Measurements from ENCODE around the gene EXOC4.

EXOC4 gene

GRCh38 chr7:133746847-133747246, 494.0 kb downstream of the EXOC4 start:
- no peak overlapping the region for H3K4me3 ChIP-seq (ENCODE audit: low read length)
- no peak for TF ChIP-seq CTCF (IDR thresholded peaks at IDR 0.05; ENCODE audit: insufficient read depth, low read depth, low read length, missing control alignments)
- no peak for DNase-seq (ENCODE audit: low read depth)

GRCh38 chr7:133748443-133749407, 495.8 kb downstream of the EXOC4 start:
- H3K4me3 ChIP-seq (ENCODE audit: low read length): no peak overlapping the region
- DNase-seq (ENCODE audit: low read depth): no peak
- TF ChIP-seq CTCF (IDR thresholded peaks at IDR 0.05; ENCODE audit: insufficient read depth, low read depth, low read length, missing control alignments): no peak

GRCh38 chr7:133750287-133750686, 497.4 kb downstream of the EXOC4 start:
- no peak for DNase-seq (ENCODE audit: low read depth)
- TF ChIP-seq CTCF (IDR thresholded peaks at IDR 0.05; ENCODE audit: insufficient read depth, low read depth, low read length, missing control alignments): no peak
- H3K4me3 ChIP-seq (ENCODE audit: low read length): no peak overlapping the region

DNA sequence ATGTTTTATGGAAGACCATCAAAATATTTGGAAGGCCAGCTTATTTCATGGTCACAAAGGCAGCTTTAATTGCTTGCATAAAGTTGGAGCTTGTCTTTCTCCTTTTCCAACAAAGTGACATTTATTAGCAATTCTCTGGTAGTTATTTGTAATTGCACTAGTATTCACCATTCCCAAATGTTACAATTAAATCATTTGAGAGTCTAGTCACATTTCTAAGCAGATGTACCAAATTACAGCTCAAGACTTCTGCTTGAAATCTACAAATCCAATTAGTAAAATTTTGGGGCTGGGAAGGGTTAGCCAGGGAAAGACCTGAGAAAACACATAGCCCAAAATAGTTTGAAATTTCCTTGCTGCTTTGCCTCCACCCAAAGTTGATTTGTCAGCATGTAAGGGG, 498.2 kb downstream of the EXOC4 start:
- TF ChIP-seq CTCF (IDR thresholded peaks at IDR 0.05; ENCODE audit: insufficient read depth, low read depth, low read length, missing control alignments): no peak
- DNase-seq (ENCODE audit: low read depth): no peak
- H3K4me3 ChIP-seq (ENCODE audit: low read length): no peak overlapping the region

DNA sequence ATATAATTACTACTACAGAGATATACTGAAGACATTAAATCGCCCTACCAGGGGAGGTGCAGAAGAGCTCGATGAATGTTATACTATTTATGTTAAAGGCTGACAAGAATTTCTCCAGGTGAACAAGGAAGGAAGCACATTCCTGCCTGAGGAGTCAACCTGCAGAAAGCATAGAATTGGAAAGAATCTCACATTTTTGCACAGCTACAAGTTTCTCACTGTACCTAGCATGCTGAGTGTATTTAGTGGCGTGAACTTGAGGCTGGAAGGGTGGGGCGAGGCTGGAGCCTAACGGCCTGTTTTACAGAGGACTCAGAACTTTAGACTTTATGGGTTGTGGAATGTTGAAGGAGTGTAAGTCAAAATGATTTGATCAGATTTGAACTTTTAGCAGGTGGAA, 500.6 kb downstream of the EXOC4 start:
- DNase-seq (ENCODE audit: low read depth): peak; percentile 56
- no peak overlapping the region for H3K4me3 ChIP-seq (ENCODE audit: low read length)
- TF ChIP-seq CTCF (IDR thresholded peaks at IDR 0.05; ENCODE audit: insufficient read depth, low read depth, low read length, missing control alignments): no peak

GRCh38 chr7:133754708-133755107, 501.8 kb downstream of the EXOC4 start:
- DNase-seq (ENCODE audit: low read depth): no peak
- no peak for TF ChIP-seq CTCF (IDR thresholded peaks at IDR 0.05; ENCODE audit: insufficient read depth, low read depth, low read length, missing control alignments)

GRCh38 chr7:133755901-133756300, 503.0 kb downstream of the EXOC4 start:
- H3K4me3 ChIP-seq (ENCODE audit: low read length): no peak overlapping the region
- TF ChIP-seq CTCF (IDR thresholded peaks at IDR 0.05; ENCODE audit: insufficient read depth, low read depth, low read length, missing control alignments): no peak
- DNase-seq (ENCODE audit: low read depth): no peak

More at GRCh38 chr7:133754708-133755107, 501.8 kb downstream of the EXOC4 start:
- H3K4me3 ChIP-seq (ENCODE audit: low read length): no peak overlapping the region
